Measurements from ENCODE around the gene PGA3. TPM values are rescaled to one million over a fixed set of nuclear protein-coding genes. Genes with fewer than 3 reads are reported as not detected.

Gene PGA3
- total RNA-seq, 1 experiment from 2014 or later, result not detected

DNA sequence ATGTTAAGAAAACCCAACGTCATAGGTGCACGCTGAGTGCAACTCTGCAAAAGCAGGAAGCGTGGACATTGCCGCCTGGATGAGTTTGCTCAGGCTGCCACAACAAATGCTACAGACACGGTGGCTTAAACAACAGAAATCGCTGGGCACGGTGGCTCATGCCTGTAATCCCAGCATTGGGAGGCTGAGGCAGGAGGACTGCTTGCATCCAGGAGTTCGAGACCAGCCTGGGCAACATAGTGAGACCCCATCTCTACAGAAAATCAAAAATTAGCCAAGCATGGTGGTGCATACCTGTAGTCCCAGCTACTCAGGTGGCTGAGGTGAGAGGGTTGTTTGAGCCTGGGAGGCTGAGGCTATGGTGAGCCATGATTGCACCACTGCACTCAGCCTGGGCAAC, 13.4 kb upstream of the PGA3 start:
- H3K27ac ChIP-seq (ENCODE audit: low read length), result no peak overlapping the region

DNA sequence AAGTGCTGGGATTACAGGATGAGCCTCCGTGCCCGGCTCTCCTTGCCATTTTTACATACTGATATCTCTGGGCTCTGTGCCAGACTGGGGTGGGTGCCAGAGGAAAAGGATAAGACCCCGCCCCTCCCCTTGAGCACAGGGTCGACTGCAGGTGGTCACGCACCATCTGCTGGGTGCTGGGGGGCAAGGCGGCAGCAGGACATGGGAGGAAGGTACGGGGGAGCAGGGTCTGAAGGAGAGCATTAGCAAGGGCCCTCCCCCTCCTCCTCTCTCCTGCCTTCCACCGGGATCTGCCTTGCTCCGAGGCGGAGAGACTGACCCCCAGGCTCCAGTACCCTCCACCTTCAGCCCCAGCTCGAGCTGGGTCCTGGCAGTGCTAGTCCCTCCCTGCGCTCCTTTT, 9.7 kb upstream of the PGA3 start:
- H3K36me3 ChIP-seq (ENCODE audit: insufficient read depth, low read length), result no peaks in the 10 kb centered on the region
- no peaks in the 10 kb centered on the region for H3K9me2 ChIP-seq (replicated peaks; ENCODE audit: insufficient read depth, low read length)
- no peak overlapping the region for H3K9ac ChIP-seq (ENCODE audit: low read length)

More for the DNA sequence above, 13.4 kb upstream of the PGA3 start:
- no peaks in the 10 kb centered on the region for H3K9me2 ChIP-seq (replicated peaks; ENCODE audit: insufficient read depth, low read length)
- no peak overlapping the region for H3K9ac ChIP-seq (ENCODE audit: low read length)
- H2AFZ ChIP-seq (ENCODE audit: low read length), result no peak overlapping the region
- H3K4me1 ChIP-seq (ENCODE audit: low read length), result peaks cover 6% of the 10 kb centered on the region
- H3K4me3 ChIP-seq (ENCODE audit: low read length), result no peak overlapping the region
- H3K9me3 ChIP-seq (ENCODE audit: low read length), result no peaks in the 10 kb centered on the region
- no peaks in the 10 kb centered on the region for H3K79me2 ChIP-seq (ENCODE audit: low read length)
- H3K27me3 ChIP-seq (ENCODE audit: low read length), result no peaks in the 10 kb centered on the region
- no peak overlapping the region for H3K4me2 ChIP-seq (ENCODE audit: low read depth, low read length, poor library complexity, severe bottlenecking)
- DNase-seq, result no peak
- no peaks in the 10 kb centered on the region for H4K20me1 ChIP-seq (ENCODE audit: insufficient read depth, low read depth, low read length)
- no peaks in the 10 kb centered on the region for H3K36me3 ChIP-seq (ENCODE audit: insufficient read depth, low read length)

DNA sequence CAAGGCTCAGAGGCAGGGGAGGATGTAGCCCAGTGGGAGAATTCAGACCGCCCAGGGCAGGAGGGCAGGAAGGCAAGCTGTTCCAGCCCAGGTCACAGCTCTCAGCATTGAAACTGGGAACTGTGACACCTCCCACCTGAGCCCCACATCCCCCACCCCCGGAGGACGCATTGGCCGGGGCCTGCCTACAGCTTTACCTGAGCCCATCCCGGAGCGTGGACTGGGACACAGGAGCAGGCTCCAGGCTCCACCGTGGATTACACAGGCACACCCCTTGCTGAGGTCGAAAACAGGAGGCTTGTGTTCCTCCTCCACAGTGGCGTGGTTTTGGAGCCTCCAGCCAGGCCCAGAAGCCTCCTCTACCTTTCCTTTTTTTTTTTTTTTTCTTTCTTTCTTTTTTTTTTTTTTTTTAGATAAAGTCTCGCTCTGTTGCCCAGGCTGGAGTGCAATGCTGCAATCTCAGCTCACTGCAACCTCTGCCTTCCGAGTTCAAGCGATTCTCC, 9.1 kb upstream of the PGA3 start:
- H3K27me3 ChIP-seq (ENCODE audit: low read length), result no peaks in the 10 kb centered on the region
- no peak overlapping the region for H3K4me2 ChIP-seq (ENCODE audit: low read depth, low read length, poor library complexity, severe bottlenecking)
- no peak overlapping the region for H3K27ac ChIP-seq (ENCODE audit: low read length)
- DNase-seq, result no peak
- H3K9me3 ChIP-seq (ENCODE audit: low read length), result no peaks in the 10 kb centered on the region; the same call in 1 of the 2 replicates
- peaks cover 6% of the 10 kb centered on the region for H3K4me1 ChIP-seq (ENCODE audit: low read length)
- no peak overlapping the region for H3K9ac ChIP-seq (ENCODE audit: low read length)
- H4K20me1 ChIP-seq (ENCODE audit: insufficient read depth, low read depth, low read length), result no peaks in the 10 kb centered on the region
- no peak overlapping the region for H2AFZ ChIP-seq (ENCODE audit: low read length)
- no peaks in the 10 kb centered on the region for H3K36me3 ChIP-seq (ENCODE audit: insufficient read depth, low read length)
- no peaks in the 10 kb centered on the region for H3K79me2 ChIP-seq (ENCODE audit: low read length)
- H3K4me3 ChIP-seq (ENCODE audit: low read length), result no peak overlapping the region
- no peaks in the 10 kb centered on the region for H3K9me2 ChIP-seq (replicated peaks; ENCODE audit: insufficient read depth, low read length)

More for the DNA sequence above, 9.7 kb upstream of the PGA3 start:
- no peaks in the 10 kb centered on the region for H3K27me3 ChIP-seq (ENCODE audit: low read length)
- peaks cover 6% of the 10 kb centered on the region for H3K4me1 ChIP-seq (ENCODE audit: low read length)
- DNase-seq, result no peak
- no peaks in the 10 kb centered on the region; the same call in 1 of the 2 replicates for H3K9me3 ChIP-seq (ENCODE audit: low read length)
- no peak overlapping the region for H3K4me2 ChIP-seq (ENCODE audit: low read depth, low read length, poor library complexity, severe bottlenecking)
- no peak overlapping the region for H3K27ac ChIP-seq (ENCODE audit: low read length)
- H3K4me3 ChIP-seq (ENCODE audit: low read length), result no peak overlapping the region
- H2AFZ ChIP-seq (ENCODE audit: low read length), result no peak overlapping the region
- no peaks in the 10 kb centered on the region for H4K20me1 ChIP-seq (ENCODE audit: insufficient read depth, low read depth, low read length)
- no peaks in the 10 kb centered on the region for H3K79me2 ChIP-seq (ENCODE audit: low read length)

DNA sequence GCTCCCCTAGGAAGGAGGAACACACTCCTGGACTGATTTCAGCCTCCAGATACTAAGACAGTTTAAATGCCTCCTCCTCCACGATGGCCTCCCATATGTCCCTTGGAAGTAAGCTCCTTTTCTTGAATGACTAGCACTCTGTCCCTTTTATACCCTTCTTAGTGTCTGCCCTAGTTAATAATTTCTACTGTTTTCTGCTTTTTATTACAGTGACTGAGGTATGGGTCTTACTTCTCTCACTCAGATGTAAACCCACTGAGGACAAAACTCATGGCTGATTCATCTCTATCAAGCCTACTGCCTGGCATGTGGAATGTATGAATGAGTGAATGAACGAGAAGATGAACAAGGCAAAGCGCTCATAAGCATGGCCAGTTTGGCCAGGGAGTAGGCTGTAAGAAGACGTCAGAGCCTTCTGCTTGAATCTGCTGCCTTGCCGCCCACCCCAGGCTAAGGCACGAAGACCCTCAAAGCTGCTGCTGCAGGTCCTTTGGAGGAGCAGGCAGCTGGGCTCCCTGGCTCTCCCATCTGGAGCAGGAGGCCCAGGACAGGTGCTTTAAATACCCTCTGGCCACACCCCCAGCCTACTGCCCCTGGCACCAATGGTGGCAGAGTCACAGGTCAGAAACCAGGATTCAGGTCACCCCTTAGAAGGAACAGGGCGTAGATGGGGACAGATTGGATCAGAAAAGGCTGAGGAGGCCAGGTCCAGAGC, 8.2 kb upstream of the PGA3 start:
- no peak overlapping the region for H3K4me3 ChIP-seq (ENCODE audit: low read length)
- no peaks in the 10 kb centered on the region; the same call in 1 of the 2 replicates for H3K9me3 ChIP-seq (ENCODE audit: low read length)
- H3K36me3 ChIP-seq (ENCODE audit: insufficient read depth, low read length), result no peaks in the 10 kb centered on the region
- no peak for DNase-seq
- H3K79me2 ChIP-seq (ENCODE audit: low read length), result no peaks in the 10 kb centered on the region
- H3K9me2 ChIP-seq (replicated peaks; ENCODE audit: insufficient read depth, low read length), result no peaks in the 10 kb centered on the region
- H4K20me1 ChIP-seq (ENCODE audit: insufficient read depth, low read depth, low read length), result no peaks in the 10 kb centered on the region
- no peak overlapping the region for H3K27ac ChIP-seq (ENCODE audit: low read length)
- no peaks in the 10 kb centered on the region for H3K27me3 ChIP-seq (ENCODE audit: low read length)
- peaks cover 6% of the 10 kb centered on the region for H3K4me1 ChIP-seq (ENCODE audit: low read length)
- no peak overlapping the region for H3K4me2 ChIP-seq (ENCODE audit: low read depth, low read length, poor library complexity, severe bottlenecking)
- H3K9ac ChIP-seq (ENCODE audit: low read length), result no peak overlapping the region
- H2AFZ ChIP-seq (ENCODE audit: low read length), result no peak overlapping the region; the same call in 1 of the 2 replicates

DNA sequence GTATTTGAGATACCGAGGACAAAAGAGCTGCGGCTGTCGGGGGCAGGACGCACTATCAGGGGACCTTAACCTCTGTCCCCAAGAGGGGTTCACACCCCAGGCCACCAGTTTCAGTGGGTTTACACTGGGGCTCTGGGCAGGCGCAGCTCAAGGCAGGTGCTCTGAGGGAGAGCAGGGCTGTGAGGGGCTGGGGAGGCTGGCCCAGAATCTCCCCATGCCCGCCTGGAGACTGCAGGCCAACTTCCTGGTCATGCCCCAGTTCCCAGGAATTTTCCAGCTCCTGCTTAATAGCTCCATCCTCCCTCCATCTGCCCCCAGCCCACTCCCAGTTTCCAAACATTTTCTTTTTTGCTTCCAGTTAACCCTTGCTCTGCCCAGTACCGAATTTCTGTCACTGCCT, 7.6 kb upstream of the PGA3 start:
- Histone ChIP-seq H3K4me1 (ENCODE audit: low read length) (peaks cover 6% of the 10 kb centered on the region), H3K4me3 (ENCODE audit: low read length) (no peak overlapping the region), H3K27me3 (ENCODE audit: low read length) (no peaks in the 10 kb centered on the region), H2AFZ (ENCODE audit: low read length) (no peak overlapping the region), H3K36me3 (ENCODE audit: insufficient read depth, low read length) (no peaks in the 10 kb centered on the region), H3K27ac (ENCODE audit: low read length) (no peak overlapping the region), H3K79me2 (ENCODE audit: low read length) (no peaks in the 10 kb centered on the region), H3K9me3 (ENCODE audit: low read length) (no peaks in the 10 kb centered on the region; the same call in 1 of the 2 replicates), H3K9ac (ENCODE audit: low read length) (no peak overlapping the region), H4K20me1 (ENCODE audit: insufficient read depth, low read depth, low read length) (no peaks in the 10 kb centered on the region), H3K4me2 (ENCODE audit: low read depth, low read length, poor library complexity, severe bottlenecking) (no peak overlapping the region), H3K9me2 (replicated peaks; ENCODE audit: insufficient read depth, low read length) (no peaks in the 10 kb centered on the region)
- DNase-seq, result no peak

DNA sequence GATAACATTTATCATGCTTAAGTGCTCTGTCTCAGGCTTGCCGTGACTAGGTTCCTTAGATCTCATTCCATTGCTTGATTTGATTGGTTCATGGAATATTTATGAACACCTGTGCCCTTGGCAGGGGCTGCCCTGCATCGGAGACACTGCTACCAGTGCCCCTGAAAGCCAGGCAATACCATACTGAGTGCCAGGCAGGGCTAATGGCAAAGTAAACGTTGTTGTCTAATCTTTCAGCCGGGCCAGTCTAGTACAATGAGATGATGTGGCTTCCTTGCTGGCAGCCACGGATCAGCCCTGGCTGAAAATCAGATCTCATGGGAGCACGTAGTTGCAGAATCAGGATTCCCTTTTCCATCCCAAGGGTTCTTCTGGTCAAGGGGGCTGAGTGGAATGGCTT, 5.0 kb upstream of the PGA3 start:
- Histone ChIP-seq H3K27me3 (ENCODE audit: low read length) (no peaks in the 10 kb centered on the region), H3K4me1 (ENCODE audit: low read length) (no peaks in the 10 kb centered on the region), H3K9me2 (replicated peaks; ENCODE audit: insufficient read depth, low read length) (no peaks in the 10 kb centered on the region), H2AFZ (ENCODE audit: low read length) (no peak overlapping the region), H3K9me3 (ENCODE audit: low read length) (no peaks in the 10 kb centered on the region; the same call in 1 of the 2 replicates), H3K79me2 (ENCODE audit: low read length) (no peaks in the 10 kb centered on the region), H3K27ac (ENCODE audit: low read length) (no peak overlapping the region), H3K36me3 (ENCODE audit: insufficient read depth, low read length) (no peaks in the 10 kb centered on the region), H4K20me1 (ENCODE audit: insufficient read depth, low read depth, low read length) (no peaks in the 10 kb centered on the region), H3K4me2 (ENCODE audit: low read depth, low read length, poor library complexity, severe bottlenecking) (no peak overlapping the region), H3K4me3 (ENCODE audit: low read length) (no peak overlapping the region), H3K9ac (ENCODE audit: low read length) (no peak overlapping the region)
- DNase-seq, result no peak

DNA sequence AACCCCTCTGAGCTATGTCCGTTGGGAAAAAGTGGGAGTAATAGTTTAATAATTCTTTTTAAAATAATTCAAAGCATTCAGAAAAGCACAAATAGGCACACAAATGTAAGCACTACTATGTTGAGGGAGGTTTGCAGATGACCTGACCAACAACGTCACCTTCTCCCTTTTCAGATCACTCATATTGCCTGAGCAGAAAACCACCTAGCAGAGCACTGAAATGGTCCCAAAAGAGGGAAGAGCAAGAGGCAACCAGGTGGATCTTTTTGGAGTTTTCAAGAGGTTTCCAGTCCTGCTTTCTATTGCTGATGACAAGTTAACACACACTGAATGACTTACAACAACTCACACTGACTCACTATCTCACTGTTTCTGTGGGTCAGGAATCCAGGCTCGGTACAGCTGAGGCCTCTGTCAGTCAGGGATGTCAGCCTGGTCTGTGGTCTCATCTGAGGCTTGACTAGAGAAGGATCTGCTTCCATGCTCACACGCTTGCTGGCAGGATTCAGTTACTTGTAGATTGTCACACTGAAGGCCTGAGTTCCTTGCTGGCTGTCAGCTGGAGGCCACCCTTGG, 4.3 kb upstream of the PGA3 start:
- H3K36me3 ChIP-seq (ENCODE audit: insufficient read depth, low read length), result no peaks in the 10 kb centered on the region
- H3K79me2 ChIP-seq (ENCODE audit: low read length), result no peaks in the 10 kb centered on the region
- no peaks in the 10 kb centered on the region; the same call in 1 of the 2 replicates for H3K9me3 ChIP-seq (ENCODE audit: low read length)
- no peaks in the 10 kb centered on the region for H4K20me1 ChIP-seq (ENCODE audit: insufficient read depth, low read depth, low read length)
- H2AFZ ChIP-seq (ENCODE audit: low read length), result no peak overlapping the region
- no peaks in the 10 kb centered on the region for H3K9me2 ChIP-seq (replicated peaks; ENCODE audit: insufficient read depth, low read length)
- H3K4me2 ChIP-seq (ENCODE audit: low read depth, low read length, poor library complexity, severe bottlenecking), result no peak overlapping the region
- no peaks in the 10 kb centered on the region for H3K27me3 ChIP-seq (ENCODE audit: low read length)
- H3K9ac ChIP-seq (ENCODE audit: low read length), result no peak overlapping the region
- no peak for DNase-seq
- H3K4me3 ChIP-seq (ENCODE audit: low read length), result no peak overlapping the region
- H3K27ac ChIP-seq (ENCODE audit: low read length), result no peak overlapping the region
- no peaks in the 10 kb centered on the region for H3K4me1 ChIP-seq (ENCODE audit: low read length)

DNA sequence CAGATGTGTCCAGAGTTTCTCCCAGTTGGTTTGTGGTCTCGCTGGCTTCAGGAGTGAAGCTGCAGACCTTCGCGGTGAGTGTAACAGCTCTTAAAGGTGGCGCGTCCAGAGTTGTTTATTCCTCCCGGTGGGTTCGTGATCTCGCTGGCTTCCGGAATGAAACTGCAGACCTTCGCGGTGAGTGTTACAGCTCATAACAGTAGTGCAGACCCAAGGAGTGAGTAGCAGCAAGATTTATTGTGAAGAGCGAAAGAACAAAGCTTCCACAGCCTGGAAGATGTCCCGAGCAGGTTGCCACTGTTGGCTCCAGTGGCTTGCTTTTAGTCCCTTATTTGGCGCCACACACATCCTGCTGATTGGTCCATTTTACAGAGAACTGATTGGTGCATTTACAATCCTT, 1.8 kb upstream of the PGA3 start:
- Histone ChIP-seq H3K4me1 (ENCODE audit: low read length) (no peaks in the 10 kb centered on the region), H3K9ac (ENCODE audit: low read length) (no peak overlapping the region), H3K27me3 (ENCODE audit: low read length) (no peaks in the 10 kb centered on the region), H3K27ac (ENCODE audit: low read length) (no peak overlapping the region), H2AFZ (ENCODE audit: low read length) (no peak overlapping the region), H3K79me2 (ENCODE audit: low read length) (no peaks in the 10 kb centered on the region), H3K4me3 (ENCODE audit: low read length) (no peak overlapping the region), H3K9me2 (replicated peaks; ENCODE audit: insufficient read depth, low read length) (no peaks in the 10 kb centered on the region), H3K9me3 (ENCODE audit: low read length) (no peaks in the 10 kb centered on the region; the same call in 1 of the 2 replicates), H4K20me1 (ENCODE audit: insufficient read depth, low read depth, low read length) (no peaks in the 10 kb centered on the region), H3K4me2 (ENCODE audit: low read depth, low read length, poor library complexity, severe bottlenecking) (no peak overlapping the region), H3K36me3 (ENCODE audit: insufficient read depth, low read length) (no peaks in the 10 kb centered on the region)
- no peak for DNase-seq
